ENCODE data around the gene CXCL12.

The CXCL12 gene

DNA sequence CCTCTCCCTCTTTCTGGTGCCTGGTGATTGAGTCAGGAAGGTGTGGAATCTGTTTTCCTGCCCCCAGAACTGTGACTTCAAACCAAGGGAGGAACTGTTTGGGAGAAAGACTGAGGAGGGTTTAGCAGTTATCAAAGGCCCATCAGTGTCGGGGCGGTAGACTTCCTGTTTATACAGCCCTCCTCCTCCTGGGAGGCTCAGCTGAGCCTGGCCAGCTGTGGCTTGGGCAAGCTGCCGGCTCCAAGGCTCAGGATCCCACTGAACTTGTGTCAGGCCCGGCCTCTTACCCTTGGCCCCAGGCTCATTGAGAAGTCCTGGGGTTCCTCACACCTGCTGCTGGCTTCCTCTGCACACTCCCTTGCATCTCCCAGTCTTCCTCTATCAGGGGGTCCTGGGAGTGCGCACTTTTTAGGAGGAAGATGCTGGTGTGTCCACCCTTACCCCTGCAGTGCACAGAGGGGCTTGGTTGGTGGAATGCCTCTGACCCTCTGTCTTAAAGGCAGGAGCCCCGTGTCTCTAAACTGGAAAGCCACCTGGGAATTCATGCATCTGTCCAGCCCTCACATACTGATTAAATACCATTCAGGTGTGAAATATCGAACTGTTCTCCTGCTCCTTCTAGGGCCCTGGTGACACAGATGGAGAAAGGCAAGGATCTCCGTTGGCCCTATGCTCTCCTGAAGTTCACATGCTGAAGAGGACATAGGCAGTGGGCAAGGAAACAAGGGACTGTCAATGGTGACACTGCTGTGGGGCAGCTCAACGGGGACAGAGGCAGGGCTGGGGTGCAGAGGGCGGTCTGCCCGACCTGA lies 32.4 kb downstream of the CXCL12 start:
- TF ChIP-seq EGR1 (IDR thresholded peaks at IDR 0.05) (no peak), TAF1 (IDR thresholded peaks at IDR 0.05; ENCODE audit: low read depth) (no peak), TEAD4 (IDR thresholded peaks at IDR 0.05) (no peak), NFIC (IDR thresholded peaks at IDR 0.05) (no peak), FOXM1 (IDR thresholded peaks at IDR 0.05; ENCODE audit: borderline replicate concordance, low read depth) (no peak), CREB1 (IDR thresholded peaks at IDR 0.05; ENCODE audit: low read depth) (no peak), CEBPB (IDR thresholded peaks at IDR 0.05) (no peak), RAD21 (IDR thresholded peaks at IDR 0.05; ENCODE audit: low read depth) (no peak), EP300 (IDR thresholded peaks at IDR 0.05; ENCODE audit: borderline replicate concordance) (no peak), ZBTB7A (IDR thresholded peaks at IDR 0.05; ENCODE audit: low read depth) (no peak)
- TF ChIP-seq, protein P1, sequence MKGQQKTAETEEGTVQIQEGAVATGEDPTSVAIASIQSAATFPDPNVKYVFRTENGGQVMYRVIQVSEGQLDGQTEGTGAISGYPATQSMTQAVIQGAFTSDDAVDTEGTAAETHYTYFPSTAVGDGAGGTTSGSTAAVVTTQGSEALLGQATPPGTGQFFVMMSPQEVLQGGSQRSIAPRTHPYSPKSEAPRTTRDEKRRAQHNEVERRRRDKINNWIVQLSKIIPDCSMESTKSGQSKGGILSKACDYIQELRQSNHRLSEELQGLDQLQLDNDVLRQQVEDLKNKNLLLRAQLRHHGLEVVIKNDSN (IDR thresholded peaks at IDR 0.05) = no peak
- TF ChIP-seq, protein P2, sequence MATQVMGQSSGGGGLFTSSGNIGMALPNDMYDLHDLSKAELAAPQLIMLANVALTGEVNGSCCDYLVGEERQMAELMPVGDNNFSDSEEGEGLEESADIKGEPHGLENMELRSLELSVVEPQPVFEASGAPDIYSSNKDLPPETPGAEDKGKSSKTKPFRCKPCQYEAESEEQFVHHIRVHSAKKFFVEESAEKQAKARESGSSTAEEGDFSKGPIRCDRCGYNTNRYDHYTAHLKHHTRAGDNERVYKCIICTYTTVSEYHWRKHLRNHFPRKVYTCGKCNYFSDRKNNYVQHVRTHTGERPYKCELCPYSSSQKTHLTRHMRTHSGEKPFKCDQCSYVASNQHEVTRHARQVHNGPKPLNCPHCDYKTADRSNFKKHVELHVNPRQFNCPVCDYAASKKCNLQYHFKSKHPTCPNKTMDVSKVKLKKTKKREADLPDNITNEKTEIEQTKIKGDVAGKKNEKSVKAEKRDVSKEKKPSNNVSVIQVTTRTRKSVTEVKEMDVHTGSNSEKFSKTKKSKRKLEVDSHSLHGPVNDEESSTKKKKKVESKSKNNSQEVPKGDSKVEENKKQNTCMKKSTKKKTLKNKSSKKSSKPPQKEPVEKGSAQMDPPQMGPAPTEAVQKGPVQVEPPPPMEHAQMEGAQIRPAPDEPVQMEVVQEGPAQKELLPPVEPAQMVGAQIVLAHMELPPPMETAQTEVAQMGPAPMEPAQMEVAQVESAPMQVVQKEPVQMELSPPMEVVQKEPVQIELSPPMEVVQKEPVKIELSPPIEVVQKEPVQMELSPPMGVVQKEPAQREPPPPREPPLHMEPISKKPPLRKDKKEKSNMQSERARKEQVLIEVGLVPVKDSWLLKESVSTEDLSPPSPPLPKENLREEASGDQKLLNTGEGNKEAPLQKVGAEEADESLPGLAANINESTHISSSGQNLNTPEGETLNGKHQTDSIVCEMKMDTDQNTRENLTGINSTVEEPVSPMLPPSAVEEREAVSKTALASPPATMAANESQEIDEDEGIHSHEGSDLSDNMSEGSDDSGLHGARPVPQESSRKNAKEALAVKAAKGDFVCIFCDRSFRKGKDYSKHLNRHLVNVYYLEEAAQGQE (IDR thresholded peaks at IDR 0.05; ENCODE audit: low read depth) = no peak
- TF ChIP-seq, protein P3, sequence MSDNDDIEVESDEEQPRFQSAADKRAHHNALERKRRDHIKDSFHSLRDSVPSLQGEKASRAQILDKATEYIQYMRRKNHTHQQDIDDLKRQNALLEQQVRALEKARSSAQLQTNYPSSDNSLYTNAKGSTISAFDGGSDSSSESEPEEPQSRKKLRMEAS (IDR thresholded peaks at IDR 0.05) = no peak

DNA sequence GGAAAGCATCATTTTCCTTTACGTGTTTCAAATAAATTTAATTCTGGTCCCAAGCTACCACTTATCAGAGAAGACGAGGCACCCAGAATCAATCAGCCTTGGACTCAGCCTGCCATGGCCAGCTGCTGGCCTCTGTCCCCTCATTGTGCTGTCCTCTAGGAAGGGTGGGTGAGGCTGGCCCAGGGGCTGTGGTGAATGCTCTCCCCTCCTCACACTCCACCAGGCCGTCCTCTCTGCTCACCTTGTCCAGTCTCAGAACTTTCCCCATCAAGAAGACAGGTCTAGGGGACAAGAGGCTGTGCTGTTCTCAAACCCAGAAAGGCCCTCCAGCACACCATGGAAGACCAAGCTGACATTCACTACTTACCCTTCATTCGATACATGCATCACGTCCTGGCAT lies 36.4 kb downstream of the CXCL12 start:
- TF ChIP-seq, protein P3 (IDR thresholded peaks at IDR 0.05) = no peak
- TF ChIP-seq TEAD4 (IDR thresholded peaks at IDR 0.05) (no peak), ZBTB7A (IDR thresholded peaks at IDR 0.05; ENCODE audit: low read depth) (no peak), TAF1 (IDR thresholded peaks at IDR 0.05; ENCODE audit: low read depth) (no peak), YY1 (IDR thresholded peaks at IDR 0.05; ENCODE audit: low read depth) (no peak), EGR1 (IDR thresholded peaks at IDR 0.05) (no peak), RAD21 (IDR thresholded peaks at IDR 0.05; ENCODE audit: low read depth) (no peak), FOXM1 (IDR thresholded peaks at IDR 0.05; ENCODE audit: borderline replicate concordance, low read depth) (no peak), CREB1 (IDR thresholded peaks at IDR 0.05; ENCODE audit: low read depth) (no peak), EP300 (IDR thresholded peaks at IDR 0.05; ENCODE audit: borderline replicate concordance) (no peak), CEBPB (IDR thresholded peaks at IDR 0.05) (no peak), NFIC (IDR thresholded peaks at IDR 0.05) (no peak), TCF12 (IDR thresholded peaks at IDR 0.05; ENCODE audit: low read depth) (no peak)
- TF ChIP-seq, protein P1 (IDR thresholded peaks at IDR 0.05) = no peak
- TF ChIP-seq, protein P2 (IDR thresholded peaks at IDR 0.05; ENCODE audit: low read depth) = no peak

DNA sequence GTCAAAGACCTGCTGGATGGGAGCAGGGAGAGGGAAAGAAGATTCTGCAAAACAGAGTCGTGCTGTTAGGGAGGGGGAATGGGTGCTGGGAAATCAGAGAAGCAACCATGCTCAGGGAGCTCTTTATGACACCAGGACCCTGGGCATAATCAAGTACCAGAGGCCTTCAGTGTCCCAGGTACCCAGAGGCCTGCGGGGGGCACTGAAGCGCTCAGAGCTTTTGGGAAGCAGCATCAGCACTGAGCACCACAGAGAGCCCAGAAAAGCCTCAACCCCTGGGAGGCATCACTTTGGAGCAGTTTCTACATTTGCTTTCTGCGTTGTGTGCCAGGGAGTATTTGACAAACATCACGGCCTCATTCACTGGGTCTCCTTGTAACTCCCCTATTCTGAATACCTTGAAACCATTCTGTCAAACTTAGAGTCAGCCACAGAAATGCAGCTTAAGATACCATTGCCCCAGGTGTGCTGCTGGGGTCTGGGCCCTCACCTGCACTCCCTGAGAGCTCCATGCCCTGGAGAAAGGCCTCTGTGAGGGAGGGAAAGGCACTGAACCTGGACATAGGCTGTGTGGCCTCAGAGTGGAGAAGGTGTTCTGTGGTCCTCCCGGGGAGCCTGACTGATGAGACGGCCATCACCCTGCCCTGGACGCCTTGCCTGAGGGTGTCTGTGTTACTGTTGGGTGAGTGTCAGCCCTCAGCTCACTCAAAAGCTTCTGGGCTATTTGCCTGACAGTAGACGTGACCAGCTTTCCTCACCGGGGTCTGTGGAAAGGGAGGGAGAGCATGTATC lies 37.1 kb downstream of the CXCL12 start:
- TF ChIP-seq YY1 (IDR thresholded peaks at IDR 0.05; ENCODE audit: low read depth) (no peak), NFIC (IDR thresholded peaks at IDR 0.05) (no peak), RAD21 (IDR thresholded peaks at IDR 0.05; ENCODE audit: low read depth) (no peak), TAF1 (IDR thresholded peaks at IDR 0.05; ENCODE audit: low read depth) (no peak), TCF12 (IDR thresholded peaks at IDR 0.05; ENCODE audit: low read depth) (no peak), CREB1 (IDR thresholded peaks at IDR 0.05; ENCODE audit: low read depth) (no peak), TEAD4 (IDR thresholded peaks at IDR 0.05) (no peak), CEBPB (IDR thresholded peaks at IDR 0.05) (no peak), EGR1 (IDR thresholded peaks at IDR 0.05) (no peak)
- TF ChIP-seq, protein P2 (IDR thresholded peaks at IDR 0.05; ENCODE audit: low read depth) = no peak
